HG02973 (cell line): ENCODE results near the gene DLX1.
"Not testable (repeated sequence)": the region's sequence is repeated elsewhere in the genome, so short reads cannot be mapped to it uniquely, and the experiment has no call there.

Source experiments
- ATAC-seq: cut with Tn5 transposase; IDR thresholded peaks from one replicate; pipeline ENCODE4 v1.9.1; 2021; ENCODE audit warnings: moderate library complexity; ENCODE audit not compliant: unreplicated experiment

The DLX1 gene

DNA sequence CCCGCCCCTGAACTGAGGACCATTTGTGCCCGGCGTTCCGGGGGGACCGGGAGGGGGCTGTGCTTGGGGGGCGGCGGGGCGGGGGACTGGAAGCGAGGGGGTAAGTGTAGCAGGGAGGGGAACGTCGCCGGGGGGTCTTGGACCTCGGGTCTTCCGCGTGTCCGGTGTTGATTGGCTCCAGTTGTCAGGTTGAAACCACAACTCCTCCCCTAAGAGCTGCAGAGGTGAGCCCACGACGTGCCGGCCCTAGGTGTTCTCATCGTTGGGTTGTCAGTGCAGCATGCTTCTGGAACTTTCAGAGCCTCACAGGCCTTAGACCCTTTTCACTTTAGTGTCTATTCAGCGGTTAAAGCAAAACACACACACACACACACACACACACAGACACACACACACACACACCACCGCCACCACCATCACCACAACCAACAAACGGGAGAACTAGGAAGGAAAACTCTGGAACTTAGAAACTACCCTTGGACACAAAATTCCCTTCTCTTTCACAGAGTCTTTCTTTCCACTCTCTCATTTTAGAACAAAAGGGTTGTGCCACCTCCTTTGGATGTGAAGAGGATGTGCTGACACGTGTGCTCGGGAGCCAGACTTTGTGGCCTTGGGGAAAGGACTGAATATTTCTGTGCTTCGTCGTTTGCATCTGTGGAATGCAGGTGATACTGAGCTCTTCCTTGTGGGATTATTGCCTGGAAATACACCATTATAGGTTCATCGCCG, 24.1 kb downstream of the DLX1 start:
- ATAC-seq = no peak

DNA sequence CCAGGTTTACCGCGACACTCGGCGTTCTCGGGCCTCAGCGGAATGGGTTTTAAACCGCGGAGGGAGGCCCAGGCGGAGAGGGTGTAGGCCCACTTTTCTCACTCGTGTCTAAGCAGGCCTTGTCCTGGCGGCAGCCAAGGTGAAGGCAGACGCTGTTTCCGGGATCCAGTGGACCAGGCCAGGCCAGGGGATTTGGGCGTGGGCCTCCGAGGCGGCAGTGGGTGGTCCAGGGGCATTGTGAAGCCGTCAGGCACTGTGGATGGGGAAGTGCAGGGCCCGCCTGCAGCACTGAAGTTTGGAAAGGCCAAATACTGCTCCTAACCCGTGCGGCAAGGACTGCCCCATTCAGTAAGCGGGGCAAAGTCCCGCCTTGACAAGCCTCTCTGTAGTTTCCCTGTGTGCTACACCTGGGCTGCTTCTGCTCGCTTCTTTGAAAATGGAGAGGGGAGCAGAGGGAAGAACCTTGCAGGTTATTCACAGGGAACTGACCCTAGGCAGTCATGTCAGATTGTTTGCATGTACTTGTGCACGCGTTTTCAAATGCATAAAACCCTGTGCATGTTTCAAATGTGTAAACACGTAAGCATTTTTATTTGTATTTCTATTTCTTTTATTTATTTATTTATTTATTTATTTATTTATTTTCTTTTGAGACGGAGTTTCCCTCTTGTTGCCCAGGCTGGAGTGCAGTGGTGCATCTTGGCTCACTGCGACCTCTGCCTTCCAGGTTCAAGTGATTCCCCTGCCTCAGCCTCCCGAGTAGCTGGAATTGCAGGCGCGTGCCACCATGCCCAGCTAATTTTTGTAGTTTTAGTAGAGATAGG, 24.9 kb downstream of the DLX1 start:
- ATAC-seq = no peak

- ATAC-seq = no peak
Observed at GRCh38 chr2:172113617-172114016, 28.3 kb downstream of the DLX1 start.

DNA sequence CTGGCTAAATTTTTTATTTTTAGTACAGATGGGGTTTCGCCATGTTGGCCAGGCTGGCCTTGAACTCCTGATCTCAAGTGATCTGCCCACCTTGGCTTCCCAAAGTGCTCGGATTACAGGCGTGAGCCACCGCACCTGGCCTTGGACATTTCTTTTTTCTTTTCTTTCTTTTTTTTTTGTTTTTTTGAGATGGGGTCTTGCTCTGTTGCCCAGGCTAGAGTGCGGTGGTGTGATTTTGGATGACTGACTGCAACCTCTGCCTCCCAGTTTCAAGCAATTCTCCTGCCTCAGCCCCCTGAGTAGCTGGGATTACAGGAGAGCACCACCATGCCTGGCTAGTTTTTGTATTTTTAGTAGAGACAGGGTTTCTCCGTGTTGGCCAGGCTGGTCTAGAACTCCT, 28.9 kb downstream of the DLX1 start:
- not testable (repeated sequence) for ATAC-seq

- ATAC-seq = no peak
Observed at GRCh38 chr2:172114579-172114978, 29.3 kb downstream of the DLX1 start.

GRCh38 chr2:172116107-172116506, 30.8 kb downstream of the DLX1 start:
- no peak for ATAC-seq

DNA sequence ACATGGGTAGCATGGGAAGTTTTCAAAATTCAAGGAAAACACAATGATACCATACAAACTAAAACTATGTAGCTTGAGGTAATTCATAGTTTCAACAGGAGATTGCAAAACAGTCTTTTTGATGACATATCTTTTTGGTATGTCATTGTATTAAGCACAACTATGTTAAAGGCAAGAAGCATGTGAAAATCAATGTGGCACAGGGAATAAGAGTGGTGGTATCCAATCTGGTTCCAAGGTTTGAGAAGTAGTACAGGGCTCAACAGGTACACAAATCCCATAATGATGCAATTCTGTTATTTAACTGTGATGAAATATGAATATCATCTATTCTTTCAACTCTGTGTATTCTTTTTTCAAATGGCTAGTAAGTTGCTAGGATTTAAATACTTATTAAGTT, 33.8 kb downstream of the DLX1 start:
- no peak for ATAC-seq

DNA sequence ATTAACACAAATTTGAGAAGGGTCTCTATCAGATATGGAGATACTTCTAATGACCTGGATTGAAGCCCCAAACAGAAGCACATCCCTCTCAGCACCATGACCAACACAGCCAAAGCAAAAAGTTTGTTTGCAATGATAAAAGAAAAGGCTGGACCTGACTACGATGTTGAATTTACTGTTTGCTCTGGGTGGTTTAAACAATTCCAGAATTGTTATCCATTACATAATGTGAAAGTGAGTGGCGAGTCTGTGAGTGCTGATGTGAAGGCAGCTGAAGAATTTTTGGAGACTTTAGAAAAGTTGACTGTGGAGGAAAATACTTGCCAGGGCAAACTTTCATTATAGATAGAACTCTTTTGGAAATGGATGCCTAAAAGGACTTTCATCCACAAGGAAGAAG, 34.8 kb downstream of the DLX1 start:
- no peak for ATAC-seq

GRCh38 chr2:172128484-172128883, 43.2 kb downstream of the DLX1 start:
- no peak for ATAC-seq

GRCh38 chr2:172129404-172129803, 44.1 kb downstream of the DLX1 start:
- ATAC-seq = no peak

- ATAC-seq = no peak
Observed at GRCh38 chr2:172131713-172132555, 46.6 kb downstream of the DLX1 start.

DNA sequence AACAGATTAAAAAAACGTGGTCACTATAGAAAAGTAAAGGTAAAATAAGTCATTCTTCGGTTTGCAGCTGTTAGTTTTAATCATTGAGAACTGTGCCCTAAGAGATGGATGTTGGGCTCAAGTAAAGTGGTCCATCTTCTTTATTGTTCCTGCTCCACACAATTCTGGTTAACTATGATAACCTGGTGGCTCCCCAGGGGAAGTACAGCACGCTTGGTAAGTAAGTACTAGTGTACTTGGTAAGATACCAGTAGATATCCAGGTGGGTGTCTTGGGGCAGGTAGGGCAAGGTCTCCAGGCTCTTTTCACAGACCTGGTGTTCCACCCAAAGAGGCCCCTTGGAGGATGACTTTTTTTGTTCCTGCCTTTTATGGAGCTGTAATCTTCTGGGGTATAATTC, 49.0 kb downstream of the DLX1 start:
- ATAC-seq = no peak

DNA sequence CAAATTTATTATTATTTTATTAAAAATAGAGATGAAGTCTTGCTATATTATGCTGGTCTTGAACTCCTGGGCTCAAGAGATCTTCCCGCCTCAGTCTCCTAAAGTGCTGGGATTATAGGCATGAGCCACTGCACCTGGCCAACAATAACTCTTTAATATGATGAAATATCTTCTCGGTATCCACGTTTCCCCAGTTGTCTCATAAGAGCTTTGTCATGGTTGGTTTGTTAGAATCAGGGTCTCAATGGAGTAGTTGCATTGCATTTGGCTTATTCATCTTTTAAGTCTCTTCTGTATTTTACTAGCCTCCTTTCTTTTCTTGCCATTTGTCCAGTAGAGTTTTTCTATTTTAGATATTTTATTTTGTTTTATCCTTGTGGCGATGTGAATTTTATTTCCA, 50.1 kb downstream of the DLX1 start:
- no peak for ATAC-seq

DNA sequence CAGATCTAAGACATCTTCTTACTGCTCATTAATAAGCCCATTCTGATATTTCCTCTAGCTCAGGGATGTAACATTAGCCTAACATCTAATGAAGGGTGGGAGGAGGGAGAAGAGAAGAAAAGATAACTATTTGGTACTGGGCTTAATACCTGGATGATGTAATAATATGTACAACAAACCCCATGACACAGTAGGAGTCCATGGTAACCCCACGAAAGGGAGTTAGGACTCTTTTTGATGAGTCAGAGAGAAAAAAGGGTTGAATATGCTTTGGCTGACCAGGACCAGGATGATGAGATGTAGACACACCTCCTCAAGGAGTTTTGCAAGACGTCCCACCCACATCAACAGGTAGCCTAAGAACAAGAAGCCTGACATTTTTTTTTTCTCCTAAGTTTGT, 51.8 kb downstream of the DLX1 start:
- no peak for ATAC-seq

DNA sequence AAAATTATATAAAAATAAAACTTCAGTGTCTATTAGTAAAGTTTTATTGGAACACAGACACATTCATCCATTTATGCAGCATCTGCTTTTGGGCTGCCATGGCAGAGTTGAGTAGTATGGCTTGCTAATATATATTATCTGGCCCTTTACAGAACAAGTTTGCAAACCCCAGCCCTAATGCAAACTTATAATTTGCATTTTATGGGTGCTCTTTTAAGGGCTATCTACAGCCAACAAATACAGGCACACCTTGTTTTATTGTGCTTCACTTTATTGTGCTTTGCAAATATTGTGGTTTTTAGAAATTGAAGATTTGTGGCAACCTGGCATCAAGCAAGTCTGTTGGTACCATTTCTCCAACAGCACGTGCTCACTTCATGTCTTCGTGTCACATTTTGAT, 52.6 kb downstream of the DLX1 start:
- no peak for ATAC-seq

DNA sequence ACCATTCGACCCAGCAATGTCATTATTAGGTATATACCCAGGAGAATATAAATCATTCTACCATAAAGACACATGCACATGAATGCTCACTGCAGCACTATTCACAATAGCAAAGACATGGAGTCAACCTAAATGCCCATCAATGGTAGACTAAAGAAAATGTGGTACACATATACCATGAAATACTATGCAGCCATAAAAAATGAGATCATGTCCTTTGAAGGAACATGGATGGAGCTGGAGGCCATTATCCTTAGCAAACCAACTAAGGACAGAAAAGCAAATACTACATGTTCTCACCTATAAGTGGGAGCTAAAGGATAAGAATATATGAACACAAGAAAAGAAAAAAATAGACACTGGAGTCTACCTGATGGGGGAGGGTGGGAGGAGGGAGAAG, 53.4 kb downstream of the DLX1 start:
- ATAC-seq = not testable (repeated sequence)
